ENCODE measurements around the gene FOXK1. TPM values are rescaled to one million over a fixed set of nuclear protein-coding genes. Genes with fewer than 3 reads are reported as not detected.

Gene FOXK1
- total RNA-seq, 2 donors from 2014 or later = 17.5 to 22.1 TPM

GRCh38 chr7:4751398-4751947, 69.4 kb downstream of the FOXK1 start:
- intact Hi-C loops (cut with DNase I) = loop anchor here in 1 of 2 donors (5.0 kb wide), 1 partner anchor 69 kb away; the partner anchor contains the start of gene FOXK1
- ATAC-seq = no peak
- no peak for DNase-seq

DNA sequence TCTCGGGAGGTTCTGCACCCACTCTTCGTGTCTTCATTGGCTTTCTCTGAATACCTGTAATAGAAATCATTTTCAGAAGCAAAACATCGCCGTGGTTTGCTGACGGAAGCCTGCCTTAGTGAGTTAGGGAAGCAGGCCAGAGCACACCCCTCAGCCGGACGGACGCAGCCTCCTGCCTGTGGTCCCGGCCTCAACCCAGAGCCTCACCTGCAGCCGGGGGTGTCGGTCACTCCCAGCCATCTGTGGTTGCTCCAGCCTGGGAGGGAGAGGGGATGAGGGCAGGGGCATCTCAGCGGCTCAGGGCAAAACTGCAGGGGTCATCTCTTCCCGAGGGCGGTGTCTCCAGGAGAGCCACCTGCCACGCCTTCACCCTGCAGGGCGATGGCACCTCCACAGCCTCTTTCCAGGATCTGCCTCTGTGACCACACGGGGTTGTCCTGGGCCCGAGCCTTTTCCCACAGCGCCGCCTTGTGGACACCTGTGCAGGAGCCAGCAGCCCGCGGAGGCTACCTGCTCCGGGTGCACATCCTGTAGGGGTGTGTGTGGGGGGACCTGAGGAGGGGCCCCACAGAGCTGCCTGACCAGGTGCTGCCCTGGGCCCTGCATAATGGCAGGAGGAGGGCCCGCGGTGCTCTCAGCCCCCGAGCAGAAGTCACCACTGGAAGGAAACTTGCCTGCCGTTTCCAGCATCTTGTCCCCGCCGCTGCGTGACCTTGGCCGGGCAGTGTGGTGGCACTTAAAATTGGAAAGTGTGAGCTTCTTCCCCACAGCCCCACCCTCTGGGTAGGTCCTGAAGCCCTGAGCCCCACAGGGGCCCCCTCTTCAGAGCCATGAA, 71.7 kb downstream of the FOXK1 start:
- intact Hi-C loops (cut with DNase I) = loop anchor here in 1 of 2 donors (5.0 kb wide), 1 partner anchor 72 kb away; the partner anchor contains the start of gene FOXK1
- ATAC-seq (peak; percentile 80 to 85), DNase-seq (peak; percentile 78)

DNA sequence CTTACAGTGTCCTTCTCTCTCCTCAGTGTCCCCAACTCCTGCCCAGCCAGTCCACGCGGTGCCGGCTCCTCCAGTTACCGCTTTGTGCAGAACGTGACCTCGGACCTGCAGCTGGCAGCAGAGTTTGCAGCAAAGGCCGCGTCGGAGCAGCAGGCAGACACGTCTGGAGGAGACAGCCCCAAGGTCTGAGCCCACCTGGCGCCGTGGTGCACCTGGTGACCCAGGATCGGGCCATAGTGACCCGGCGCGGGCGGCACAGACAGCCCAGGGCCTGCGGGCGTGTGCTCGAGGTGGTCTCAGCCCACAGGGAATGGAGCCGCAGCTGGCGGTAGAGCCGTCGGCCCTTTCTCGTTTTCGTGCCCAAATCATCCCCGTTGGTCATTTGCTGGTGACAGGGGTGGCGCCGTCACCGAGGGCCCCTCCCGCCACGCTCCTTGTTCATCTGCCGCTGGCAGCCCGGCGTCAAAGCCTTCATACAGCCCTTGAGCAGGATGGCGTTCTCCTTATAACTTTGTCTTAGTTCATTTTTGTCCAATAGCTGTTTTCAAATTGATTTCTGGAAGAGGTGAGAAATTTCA, 72.4 kb downstream of the FOXK1 start:
- intact Hi-C loops (cut with DNase I) = loop anchor here in 1 of 2 donors (5.0 kb wide), 1 partner anchor 72 kb away; the partner anchor contains the start of gene FOXK1
- DNase-seq = no peak
- ATAC-seq = no peak

DNA sequence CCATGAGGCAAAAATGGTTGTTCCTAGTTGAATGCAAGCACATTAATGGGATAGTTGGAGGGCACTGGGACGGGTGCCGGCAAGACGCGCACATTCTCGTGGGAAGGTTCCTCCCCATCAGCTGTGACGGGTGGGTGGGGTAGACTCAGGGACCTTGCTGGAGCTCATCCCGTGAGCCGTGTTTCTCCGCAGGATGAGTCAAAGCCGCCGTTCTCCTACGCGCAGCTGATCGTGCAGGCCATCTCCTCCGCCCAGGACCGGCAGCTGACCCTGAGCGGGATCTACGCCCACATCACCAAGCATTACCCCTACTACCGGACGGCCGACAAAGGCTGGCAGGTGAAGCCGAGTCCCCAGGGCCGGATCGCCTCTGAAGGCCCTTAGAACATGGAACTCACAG, 73.0 kb downstream of the FOXK1 start:
- intact Hi-C loops (cut with DNase I) = no loop called here
- no peak for DNase-seq
- no peak for ATAC-seq

GRCh38 chr7:4758111-4758510, 76.0 kb downstream of the FOXK1 start:
- ATAC-seq = no peak
- DNase-seq = no peak
- intact Hi-C loops (cut with DNase I) = no loop called here

GRCh38 chr7:4758791-4759190, 76.7 kb downstream of the FOXK1 start:
- intact Hi-C loops (cut with DNase I) = no loop called here
- no peak for ATAC-seq
- no peak for DNase-seq

GRCh38 chr7:4759211-4759610, 77.1 kb downstream of the FOXK1 start:
- intact Hi-C loops (cut with DNase I) = no loop called here
- ATAC-seq = no peak
- DNase-seq = no peak

GRCh38 chr7:4760952-4761351, 78.9 kb downstream of the FOXK1 start:
- ATAC-seq (no peak), DNase-seq (no peak)
- intact Hi-C loops (cut with DNase I) = no loop called here

DNA sequence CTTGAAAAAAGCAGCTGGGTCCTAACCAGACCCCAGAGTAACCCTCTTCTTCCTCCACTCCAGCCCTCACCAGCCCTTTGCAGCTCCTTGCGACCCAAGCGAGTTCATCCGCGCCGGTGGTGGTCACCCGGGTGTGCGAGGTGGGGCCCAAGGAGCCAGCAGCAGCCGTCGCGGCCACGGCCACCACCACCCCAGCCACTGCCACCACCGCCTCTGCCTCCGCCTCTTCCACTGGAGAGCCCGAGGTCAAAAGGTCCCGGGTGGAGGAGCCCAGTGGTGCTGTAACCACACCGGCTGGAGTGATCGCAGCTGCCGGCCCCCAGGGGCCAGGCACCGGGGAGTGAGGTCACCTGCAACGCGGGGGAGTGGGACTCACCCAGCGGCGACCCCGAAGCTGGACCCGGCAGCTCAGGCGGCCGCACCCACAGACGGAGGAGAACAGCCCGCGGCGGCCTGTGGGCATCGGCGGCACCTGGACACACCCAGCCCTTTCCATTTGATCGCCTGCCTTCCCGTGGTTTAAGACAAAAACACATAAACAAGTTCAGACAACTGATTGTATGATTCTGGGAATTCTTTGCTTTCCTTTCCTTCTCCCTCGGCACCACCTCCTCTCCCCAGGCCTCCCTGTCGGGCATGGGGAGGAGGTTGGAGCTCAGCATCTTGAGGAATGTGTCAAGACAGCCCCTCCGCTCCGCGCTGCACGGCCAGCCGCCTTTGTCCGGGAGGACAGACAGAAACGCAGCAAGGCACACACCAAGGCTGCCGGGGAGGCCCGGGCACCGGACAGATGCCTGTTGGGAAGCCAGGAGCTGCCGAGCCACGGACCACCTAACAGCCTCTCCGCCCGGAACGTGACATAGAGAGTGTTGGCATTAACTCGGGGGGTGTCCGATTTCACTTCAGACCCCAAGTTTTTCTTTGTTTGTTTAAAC, 80.3 kb downstream of the FOXK1 start:
- intact Hi-C loops (cut with DNase I) = no loop called here
- no peak for ATAC-seq
- no peak for DNase-seq

- no peak for ATAC-seq
- intact Hi-C loops (cut with DNase I) = no loop called here
- no peak for DNase-seq
Measured at GRCh38 chr7:4763091-4763793, 81.1 kb downstream of the FOXK1 start.

DNA sequence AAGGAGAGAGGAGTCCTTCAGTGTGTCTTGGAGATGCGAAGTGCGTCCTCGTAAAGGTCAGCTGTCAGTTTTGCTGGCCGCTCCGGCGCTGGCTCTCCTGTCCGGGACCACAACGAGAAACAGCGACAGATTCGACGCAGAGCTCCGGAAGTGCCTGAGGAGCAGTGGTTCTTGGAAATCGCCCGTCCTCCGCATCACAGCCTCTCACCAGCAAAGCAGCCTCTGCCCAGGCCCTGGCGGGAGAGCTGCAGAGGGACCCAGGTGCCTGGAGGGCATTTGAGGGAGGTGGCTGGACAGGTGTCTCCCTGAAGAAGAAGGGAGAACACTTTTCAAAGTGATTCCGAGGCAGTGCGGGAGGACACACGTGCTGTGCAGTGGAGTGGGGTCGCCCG, 81.7 kb downstream of the FOXK1 start:
- intact Hi-C loops (cut with DNase I) = no loop called here
- DNase-seq (no peak), ATAC-seq (no peak)

GRCh38 chr7:4764402-4765007, 82.4 kb downstream of the FOXK1 start:
- DNase-seq (no peak), ATAC-seq (no peak)
- intact Hi-C loops (cut with DNase I) = no loop called here

DNA sequence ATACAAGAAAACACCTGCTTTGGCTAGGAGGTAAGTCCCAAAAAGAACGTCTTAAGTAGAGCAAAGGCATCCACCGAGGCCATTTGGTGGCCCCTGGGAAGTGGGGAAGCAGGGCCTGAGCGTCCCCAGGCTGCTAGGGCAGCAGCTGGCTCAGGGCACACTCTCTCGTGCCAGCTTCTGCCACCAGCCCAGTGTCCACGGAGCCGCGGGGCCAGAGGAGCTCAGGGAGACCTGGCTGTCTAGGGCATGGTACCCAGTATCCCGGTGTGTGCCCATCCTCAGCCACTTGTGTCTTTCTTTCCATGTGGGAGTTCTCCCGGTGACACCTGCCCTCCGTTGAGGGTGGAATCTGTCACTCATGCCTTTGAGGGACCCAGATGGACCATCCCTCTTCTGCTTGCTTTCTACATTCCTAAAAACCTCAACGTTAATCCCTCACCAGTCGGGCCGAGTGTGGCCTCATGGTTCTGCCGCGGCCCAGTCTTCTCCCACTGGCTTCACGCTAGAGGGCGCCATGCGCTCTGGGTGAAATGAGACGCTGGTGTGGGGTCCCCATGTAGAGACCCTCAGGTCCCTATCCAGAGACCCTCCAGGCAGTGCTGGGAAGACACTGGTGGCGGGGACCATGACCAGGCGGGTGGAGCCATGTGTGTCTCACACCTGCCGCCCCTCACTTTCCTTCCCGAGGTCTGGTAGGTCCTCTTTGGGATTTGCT, 83.8 kb downstream of the FOXK1 start:
- no peak for ATAC-seq
- no peak for DNase-seq

GRCh38 chr7:4766666-4767519, 84.8 kb downstream of the FOXK1 start:
- DNase-seq (no peak), ATAC-seq (no peak)
- intact Hi-C loops (cut with DNase I) = no loop called here

More for the DNA sequence above, 83.8 kb downstream of the FOXK1 start:
- intact Hi-C loops (cut with DNase I) = no loop called here

GRCh38 chr7:4768597-4769569, 86.8 kb downstream of the FOXK1 start:
- intact Hi-C loops (cut with DNase I) = no loop called here
- DNase-seq (no peak), ATAC-seq (no peak)

DNA sequence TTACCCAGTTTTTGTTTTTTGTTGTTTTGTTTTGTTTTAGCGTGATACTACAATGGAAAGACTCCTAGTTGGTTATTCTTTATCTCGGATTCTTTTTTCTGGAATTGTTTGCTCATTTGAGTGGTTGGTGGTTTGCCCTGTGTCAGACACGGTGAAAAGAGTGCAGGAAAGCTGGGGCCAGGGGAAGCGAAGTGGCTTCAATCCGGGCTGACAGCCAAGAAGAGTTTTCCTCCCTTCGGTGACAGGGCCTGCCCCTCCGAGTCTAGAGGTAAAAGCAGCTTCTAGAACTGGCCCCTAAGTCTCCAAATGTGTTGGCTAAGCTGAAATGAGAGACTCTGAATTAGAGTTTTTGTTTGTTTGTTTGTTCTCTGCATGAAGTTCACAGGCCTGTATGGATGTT, 87.7 kb downstream of the FOXK1 start:
- no peak for DNase-seq
- intact Hi-C loops (cut with DNase I) = no loop called here
- no peak for ATAC-seq

Measured in left cardiac atrium (tissue), 4 donors.